MCF 10A (cell line): ENCODE measurements around the gene LAMTOR3. TPM values are rescaled to one million over a fixed set of nuclear protein-coding genes. Genes with fewer than 3 reads are reported as not detected.

Source experiments
- BruUV-seq: library from RNA; stranded (reverse); fragments of 400-500 nt; replicated peaks from 2 replicates; lab custom pipeline; 2021; lab: Mats Ljungman, UMichigan
- CTCF ChIA-PET: fragments of 300-600 bp; sonication (Branson Sonifier 250); formaldehyde crosslinking; extraction: SDS; loops from one replicate; lab custom pipeline; 2021; ENCODE audit warnings: antibody characterized with exemption, inconsistent platforms; lab: Yijun Ruan, JAX
- POLR2A ChIA-PET: fragments of 300-600, 350-650 bp; sonication (Branson Sonifier 250); formaldehyde crosslinking; extraction: SDS; loops from one replicate; lab custom pipeline; 2020; ENCODE audit warnings: antibody characterized with exemption, inconsistent platforms; lab: Yijun Ruan, JAX
- DNase-seq: peaks from one replicate; pipeline ENCODE4 v3.0.0-alpha.2; 2018; ENCODE audit not compliant: unreplicated experiment
- H3K27ac Mint-ChIP-seq: one replicate; pipeline ENCODE4 v1.8.0; 2022; ENCODE audit warnings: mild to moderate bottlenecking, low read depth, mixed read lengths; ENCODE audit not compliant: unreplicated experiment
- H3K27me3 Mint-ChIP-seq: one replicate; pipeline ENCODE4 v1.8.0; 2022; ENCODE audit warnings: mixed read lengths; ENCODE audit not compliant: insufficient read depth, unreplicated experiment
- H3K36me3 Mint-ChIP-seq: one replicate; pipeline ENCODE4 v1.8.0; 2022; ENCODE audit warnings: mild to moderate bottlenecking, moderate library complexity, mixed read lengths; ENCODE audit not compliant: insufficient read depth, unreplicated experiment
- H3K4me1 Mint-ChIP-seq: one replicate; pipeline ENCODE4 v1.8.0; 2022; ENCODE audit warnings: mixed read lengths; ENCODE audit not compliant: insufficient read depth, unreplicated experiment
- H3K4me3 Mint-ChIP-seq: one replicate; pipeline ENCODE4 v1.8.0; 2022; ENCODE audit warnings: mild to moderate bottlenecking, moderate library complexity, mixed read lengths; ENCODE audit not compliant: unreplicated experiment
- H3K9me3 Mint-ChIP-seq: one replicate; pipeline ENCODE4 v1.8.0; 2022; ENCODE audit warnings: mixed read lengths; ENCODE audit not compliant: unreplicated experiment
- CTCF ChIP-seq: fragments of 200-600 bp; IDR thresholded peaks from one replicate; pipeline ENCODE4 v1.8.0; 2022; ENCODE audit warnings: antibody characterized with exemption, mild to moderate bottlenecking; ENCODE audit not compliant: unreplicated experiment
- intact Hi-C: fragments of 100-400 bp; cut with micrococcal nuclease; formaldehyde crosslinking; loops from 2 replicates; pipeline ENCODE4 v1.14.1; 2022
- total RNA-seq: library from RNA; stranded (reverse); gene quantifications from 2 replicates; pipeline ENCODE4 v1.2.3, GENCODE V29; 2022

LAMTOR3 gene
- total RNA-seq, 1 experiment from 2014 or later = 33.5 TPM

GRCh38 chr4:99841129-99841528 lies 53.1 kb downstream of the LAMTOR3 start:
- no TSS peak for BruUV-seq
- ChIA-PET CTCF (no interaction called here), POLR2A (no interaction called here)
- Mint-ChIP-seq H3K4me1 (peaks cover 5% of the 10 kb centered on the region), H3K27ac (no peak overlapping the region), H3K36me3 (peaks cover 8% of the 10 kb centered on the region), H3K9me3 (no peaks in the 10 kb centered on the region), H3K4me3 (no peak overlapping the region), H3K27me3 (no peaks in the 10 kb centered on the region)
- DNase-seq = no peak
- no peak for TF ChIP-seq CTCF
- intact Hi-C loops = no loop called here

GRCh38 chr4:99838927-99839326 lies 55.3 kb downstream of the LAMTOR3 start:
- no peak overlapping the region for H3K4me3 Mint-ChIP-seq
- POLR2A ChIA-PET = interaction anchor here (1.2 kb wide), 1 partner anchor 13 kb away, joined by 3 read pairs; no protein-coding TSS in a partner anchor

GRCh38 chr4:99835942-99836341 lies 58.3 kb downstream of the LAMTOR3 start:
- no peak for TF ChIP-seq CTCF
- intact Hi-C loops = no loop called here
- DNase-seq = no peak
- H3K27me3 Mint-ChIP-seq = no peaks in the 10 kb centered on the region
- H3K4me3 Mint-ChIP-seq = no peak overlapping the region
- H3K4me1 Mint-ChIP-seq = peaks cover 5% of the 10 kb centered on the region
- no peak overlapping the region for H3K27ac Mint-ChIP-seq
- POLR2A ChIA-PET = no interaction called here
- BruUV-seq = no TSS peak
- H3K9me3 Mint-ChIP-seq = no peaks in the 10 kb centered on the region
- peaks cover 6% of the 10 kb centered on the region for H3K36me3 Mint-ChIP-seq
- CTCF ChIA-PET = interaction anchor here (0.6 kb wide), 2 partner anchors 156 to 272 kb away, joined by 3 read pairs; partner anchors contain the start of gene TRMT10A

More at GRCh38 chr4:99838927-99839326, 55.3 kb downstream of the LAMTOR3 start:
- TF ChIP-seq CTCF = no peak
- Mint-ChIP-seq H3K27ac (no peak overlapping the region), H3K27me3 (no peaks in the 10 kb centered on the region), H3K9me3 (no peaks in the 10 kb centered on the region), H3K36me3 (peaks cover 8% of the 10 kb centered on the region), H3K4me1 (peaks cover 5% of the 10 kb centered on the region)
- intact Hi-C loops = no loop called here
- no TSS peak for BruUV-seq
- CTCF ChIA-PET = interaction anchor here (0.7 to 1.8 kb wide), 2 partner anchors 31 to 1745 kb away, joined by 3 to 9 read pairs; no protein-coding TSS in a partner anchor
- DNase-seq = no peak

GRCh38 chr4:99834569-99834968 lies 59.7 kb downstream of the LAMTOR3 start:
- ChIA-PET CTCF (no interaction called here), POLR2A (no interaction called here)
- intact Hi-C loops = no loop called here
- no peak overlapping the region for H3K27ac Mint-ChIP-seq
- H3K9me3 Mint-ChIP-seq = no peaks in the 10 kb centered on the region
- no peak overlapping the region for H3K4me3 Mint-ChIP-seq
- no peaks in the 10 kb centered on the region for H3K27me3 Mint-ChIP-seq
- peaks cover 5% of the 10 kb centered on the region for H3K4me1 Mint-ChIP-seq
- no TSS peak for BruUV-seq
- TF ChIP-seq CTCF = no peak
- DNase-seq = no peak
- peaks cover 6% of the 10 kb centered on the region for H3K36me3 Mint-ChIP-seq
